Adrenal gland (tissue), 12 donors: ENCODE data around the gene UFSP2. TPM values are rescaled to one million over a fixed set of nuclear protein-coding genes. Genes with fewer than 3 reads are reported as not detected.

Source experiments
- DNase-seq, 7 donors: peaks; one replicate each; pipeline ENCODE4 v3.0.0-alpha.2; 2019 to 2020
- H3K27ac ChIP-seq, 5 donors: fragments of 200-600 bp; sonication (generic) in 4 of 5; 1 replicate in 3 of 5; 2 replicates in 2 of 5; pipeline versions ENCODE4 v1.5.1 to v1.8.0; 2016 to 2020; ENCODE audit warnings: mild to moderate bottlenecking in 1 of 5
- H3K27me3 ChIP-seq: fragments of 200-600 bp; 2 replicates; pipeline ENCODE4 v1.8.0; 2021
- H3K36me3 ChIP-seq, 2 donors: fragments of 200-600 bp; replicated peaks in 1 of 2; 1 replicate in 1 of 2; 2 replicates in 1 of 2; pipeline versions ENCODE4 v1.5.1 to v1.8.0; 2018 to 2022
- H3K4me1 ChIP-seq, 2 donors: fragments of 200-600 bp; replicated peaks in 1 of 2; 1 replicate in 1 of 2; 2 replicates in 1 of 2; pipeline versions ENCODE4 v1.5.1 to v1.8.0; 2018 to 2021
- H3K4me3 ChIP-seq, 4 donors: fragments of 200-600 bp; sonication (generic) in 3 of 4; one replicate each; pipeline ENCODE4 v1.5.1; 2016 to 2018
- H3K9me3 ChIP-seq, 3 donors: fragments of 200-600 bp; sonication (generic) in 1 of 3; replicated peaks in 1 of 3; 1 replicate in 2 of 3; 2 replicates in 1 of 3; pipeline versions ENCODE4 v1.5.1 to v1.8.0; 2016 to 2021
- POLR2A ChIP-seq, 2 donors: fragments of 450-650 bp; IDR thresholded peaks; one replicate each; pipeline ENCODE4 v1.6.1; 2017; ENCODE audit warnings: antibody characterized with exemption in 2 of 2, mild to moderate bottlenecking in 2 of 2, moderate library complexity in 1 of 2
- WGBS, 4 donors: extraction: QIAGEN DNeasy Blood & Tissue Kit in 2 of 4; methylation state at CpG; one replicate each; pipeline versions ENCODE4 v1.1.5 to v1.1.7; 2013 to 2017; 5-methylcytosine and 5-hydroxymethylcytosine counted together
- intact Hi-C, 2 donors: fragments of 100-400 bp; cut with DNase I; formaldehyde crosslinking; loops; one replicate each; pipeline versions ENCODE4 v1.14.1 to v1.15.0; 2022 to 2023
- polyA plus RNA-seq, 3 donors: library from polyadenylated mRNA; stranded (reverse); fragments of 200-250 nt in 2 of 3; fragments of 350-450 nt in 1 of 3; fragmentation: Illumina TruSeq in 1 of 3; extraction: RNeasy Lipid Tissue Mini Kit (QIAGEN cat#74804) in 1 of 3; gene quantifications; one replicate each; pipeline ENCODE4 v1.2.3, GENCODE V29; 2013 to 2014
- total RNA-seq, 9 donors: library from RNA; depleted of rRNA in 4 of 9; stranded (reverse); fragments of >200 nt in 4 of 9; fragments of 120-200 nt in 1 of 9; fragmentation: NEBNext Ultra II Directional in 1 of 9; extraction: Animal tissue kit (Norgen Biotek cat#: 25700) in 1 of 9; gene quantifications; one replicate each; pipeline versions ENCODE4 v1.1.0 to v1.2.4, GENCODE V29; 2013 to 2023
- TF ChIP-seq, protein P1 (sequence below), 6 experiments: fragments of 450-650 bp in 4 of 6; fragments of 200-600 bp in 2 of 6; sonication (generic) in 1 of 6; IDR thresholded peaks; 1 replicate in 5 of 6; 2 replicates in 1 of 6; pipeline versions ENCODE4 v1.5.1 to v1.8.0; 2016 to 2021; ENCODE audit warnings: antibody characterized with exemption in 6 of 6, mild to moderate bottlenecking in 2 of 6, moderate library complexity in 1 of 6
- donor health status: healthy with polysubstance abuse.
- donor health status: Bipolar disorder and iron deficiency.
- donor health status: DM: yes; HTN: yes; CAD: no.
- donor health status: DM: no; HTN: no; CAD: no.
- donor health status: DM: no; HTN: no; CAD: no.
- donor health status: DM: yes; HTN: yes; CAD: no.

UFSP2 gene
- total and polyA plus RNA-seq, 12 donors = 19.7 to 76.4 (median 44.1) TPM

DNA sequence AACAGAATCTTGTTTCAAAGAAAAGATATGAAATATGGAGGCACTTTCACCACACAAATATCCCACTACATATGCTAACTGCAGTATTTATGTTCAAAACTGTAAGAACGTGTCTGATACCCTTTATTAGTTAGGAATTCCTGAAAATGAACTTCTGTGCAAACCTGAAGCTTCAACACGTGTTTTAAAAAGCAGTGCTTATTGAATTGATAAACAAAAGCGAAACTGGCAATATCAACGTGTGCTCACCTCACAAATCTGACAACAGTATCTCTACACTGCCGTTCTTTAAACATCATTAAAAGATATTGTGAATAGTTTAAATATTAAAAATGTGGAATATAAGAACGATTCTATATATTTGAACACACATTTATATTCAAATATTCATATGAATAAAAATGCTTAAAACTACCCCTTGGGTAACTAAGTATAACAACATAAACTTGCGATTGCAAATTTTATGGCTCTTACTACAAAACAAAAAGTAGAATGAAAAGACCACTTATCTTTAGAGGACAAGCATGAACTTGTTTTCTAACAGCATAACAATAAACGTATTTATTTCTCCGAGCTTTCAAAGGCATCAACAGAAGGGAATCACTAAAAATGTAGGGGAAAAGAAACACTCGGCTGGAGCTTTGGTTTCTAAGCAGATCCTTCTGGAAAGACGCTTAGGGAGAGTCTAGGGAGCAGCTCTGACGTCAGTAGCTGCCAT, 30.4 kb downstream of the UFSP2 start, which contains the start of gene LRP2BP:
Gene LRP2BP, minus strand, starts transcription at position 687 of the 718 bp plus-strand sequence. CDS start 17,738 bp downstream, outside the sequence.
- H3K36me3 ChIP-seq = peaks cover 0 to 15% of the 10 kb centered on the region in 2 donors
- H3K27ac ChIP-seq = peak within 1 kb of the TSS; percentile 83 to 100 (median 97)
- H3K27me3 ChIP-seq = no peaks in the 10 kb centered on the region
- 8 to 20% (median 14%) methylated on average over 11 to 12 of the region's 12 CpGs for WGBS, 4 donors
- intact Hi-C loops = loop anchor here in 1 of 2 donors (10.0 kb wide), 1 partner anchor 191 kb away; the partner anchor contains the start of genes CFAP97 and SNX25
- DNase-seq = no peak
- TF ChIP-seq, protein P1, sequence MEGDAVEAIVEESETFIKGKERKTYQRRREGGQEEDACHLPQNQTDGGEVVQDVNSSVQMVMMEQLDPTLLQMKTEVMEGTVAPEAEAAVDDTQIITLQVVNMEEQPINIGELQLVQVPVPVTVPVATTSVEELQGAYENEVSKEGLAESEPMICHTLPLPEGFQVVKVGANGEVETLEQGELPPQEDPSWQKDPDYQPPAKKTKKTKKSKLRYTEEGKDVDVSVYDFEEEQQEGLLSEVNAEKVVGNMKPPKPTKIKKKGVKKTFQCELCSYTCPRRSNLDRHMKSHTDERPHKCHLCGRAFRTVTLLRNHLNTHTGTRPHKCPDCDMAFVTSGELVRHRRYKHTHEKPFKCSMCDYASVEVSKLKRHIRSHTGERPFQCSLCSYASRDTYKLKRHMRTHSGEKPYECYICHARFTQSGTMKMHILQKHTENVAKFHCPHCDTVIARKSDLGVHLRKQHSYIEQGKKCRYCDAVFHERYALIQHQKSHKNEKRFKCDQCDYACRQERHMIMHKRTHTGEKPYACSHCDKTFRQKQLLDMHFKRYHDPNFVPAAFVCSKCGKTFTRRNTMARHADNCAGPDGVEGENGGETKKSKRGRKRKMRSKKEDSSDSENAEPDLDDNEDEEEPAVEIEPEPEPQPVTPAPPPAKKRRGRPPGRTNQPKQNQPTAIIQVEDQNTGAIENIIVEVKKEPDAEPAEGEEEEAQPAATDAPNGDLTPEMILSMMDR (IDR thresholded peaks at IDR 0.05) = no peak
- no peak for TF ChIP-seq POLR2A (IDR thresholded peaks at IDR 0.05)
- no peaks in the 10 kb centered on the region for H3K9me3 ChIP-seq
- peaks cover 0 to 12% of the 10 kb centered on the region in 2 donors for H3K4me1 ChIP-seq
- H3K4me3 ChIP-seq = peak within 1 kb of the TSS; percentile 27 to 81 (median 31)

DNA sequence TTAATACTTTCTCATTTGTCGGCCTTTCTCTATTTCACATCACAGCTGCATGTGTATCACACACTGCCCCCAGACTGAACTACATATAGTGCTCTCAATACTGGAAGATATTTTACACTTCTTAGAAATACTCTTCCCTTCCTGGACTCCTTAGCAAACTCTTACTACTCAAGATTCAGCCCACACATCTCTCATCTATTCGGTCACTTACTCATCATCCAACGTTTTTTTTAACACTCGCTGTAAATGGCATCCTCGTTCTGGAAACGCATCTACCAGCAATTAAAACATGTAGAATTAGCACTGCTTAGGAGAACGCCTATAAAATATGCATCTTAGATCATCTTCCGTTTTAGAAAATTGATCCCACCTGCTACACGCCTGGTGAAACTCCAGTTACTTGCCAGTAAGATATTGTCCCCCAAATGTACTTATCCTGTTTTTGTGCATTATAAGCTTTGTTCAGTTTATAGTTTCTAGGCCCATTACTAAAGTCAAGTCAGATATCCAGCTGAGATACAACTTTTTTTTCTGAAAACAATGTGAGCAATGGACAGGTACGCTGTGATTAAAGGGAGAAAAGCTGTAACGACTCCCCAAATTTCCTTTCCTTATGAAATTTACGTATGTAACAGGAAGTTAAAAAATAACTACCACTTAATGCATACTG, 31.1 kb downstream of the UFSP2 start:
- intact Hi-C loops = loop anchor here in 1 of 2 donors (10.0 kb wide), 1 partner anchor 190 kb away; the partner anchor contains the start of genes CFAP97 and SNX25
- 72 to 78% (median 75%) methylated on average over 12 of the region's 12 CpGs for WGBS, 4 donors
- Histone ChIP-seq H3K9me3 (no peaks in the 10 kb centered on the region), H3K36me3 (peaks cover 0 to 9% of the 10 kb centered on the region in 2 donors), H3K27me3 (no peaks in the 10 kb centered on the region), H3K27ac (peak overlapping the region in 1 of 5 donors; percentile 100), H3K4me1 (peaks cover 0 to 12% of the 10 kb centered on the region in 2 donors), H3K4me3 (peak overlapping the region in 1 of 4 donors; percentile 81)
- no peak for DNase-seq
- TF ChIP-seq, protein P1 (IDR thresholded peaks at IDR 0.05) = no peak
- TF ChIP-seq POLR2A (IDR thresholded peaks at IDR 0.05) = no peak

DNA sequence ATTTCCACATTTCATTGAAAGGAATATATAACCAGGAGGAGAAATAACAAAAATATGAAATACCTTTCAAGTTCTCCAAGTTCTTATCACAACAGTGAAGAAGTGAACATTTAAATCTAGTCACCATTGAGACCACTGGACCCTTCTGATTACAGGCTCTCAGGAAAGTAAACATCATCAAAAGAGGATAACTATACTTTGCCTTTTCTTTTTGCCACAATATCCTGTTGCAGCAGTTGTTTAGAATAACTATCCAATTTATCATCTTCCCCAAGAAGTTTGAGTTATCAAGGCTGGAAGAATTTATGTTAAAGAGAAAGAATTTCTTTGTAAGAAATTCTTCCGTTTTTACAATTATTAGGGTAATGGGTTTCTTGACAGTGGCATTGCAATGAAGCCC, 33.6 kb downstream of the UFSP2 start:
- Histone ChIP-seq H3K4me3 (no peak overlapping the region), H3K27ac (no peak overlapping the region), H3K36me3 (no peaks in the 10 kb centered on the region), H3K27me3 (no peaks in the 10 kb centered on the region), H3K9me3 (no peaks in the 10 kb centered on the region), H3K4me1 (peaks cover 0 to 10% of the 10 kb centered on the region in 2 donors)
- TF ChIP-seq POLR2A (IDR thresholded peaks at IDR 0.05) = no peak
- TF ChIP-seq, protein P1 (IDR thresholded peaks at IDR 0.05) = no peak
- no peak for DNase-seq
- WGBS, 4 donors = 68 to 83% (median 78%) methylated on average over 1 of the region's 1 CpG
- intact Hi-C loops = loop anchor here in 1 of 2 donors (10.0 kb wide), 1 partner anchor 187 kb away; the partner anchor contains the start of genes CFAP97 and SNX25

DNA sequence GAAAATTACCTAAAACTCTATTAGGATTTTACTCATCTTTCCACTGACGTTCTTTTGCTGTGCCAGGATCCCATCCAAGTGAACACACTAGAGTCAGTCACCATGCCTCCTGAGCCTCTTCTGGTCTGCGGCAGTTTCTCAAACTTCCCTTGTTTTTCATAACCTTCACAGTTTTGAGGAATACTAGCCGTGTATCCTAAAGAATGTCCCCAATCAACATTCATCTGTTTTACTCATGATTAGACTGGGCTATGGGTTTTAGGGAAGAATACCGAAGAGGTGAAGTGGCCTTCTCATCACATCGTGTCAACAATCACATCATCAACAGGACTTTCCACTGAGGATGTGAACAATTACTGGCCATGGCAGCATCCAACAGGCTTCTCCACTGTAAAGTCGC, 34.8 kb downstream of the UFSP2 start:
- Histone ChIP-seq H3K36me3 (no peaks in the 10 kb centered on the region), H3K4me3 (no peak overlapping the region), H3K27me3 (no peaks in the 10 kb centered on the region), H3K9me3 (no peaks in the 10 kb centered on the region), H3K27ac (no peak overlapping the region), H3K4me1 (peaks cover 0 to 6% of the 10 kb centered on the region in 2 donors)
- intact Hi-C loops = loop anchor here in 1 of 2 donors (10.0 kb wide), 1 partner anchor 186 kb away; the partner anchor contains the start of genes CFAP97 and SNX25
- DNase-seq = no peak
- WGBS, 4 donors = 83 to 95% (median 93%) methylated on average over 6 of the region's 6 CpGs
- TF ChIP-seq, protein P1 (IDR thresholded peaks at IDR 0.05) = no peak
- TF ChIP-seq POLR2A (IDR thresholded peaks at IDR 0.05) = no peak
